Measurements from ENCODE around the gene RGL3. TPM values are rescaled to one million over a fixed set of nuclear protein-coding genes. Genes with fewer than 3 reads are reported as not detected.
A peak's percentile ranks its signal among the peaks of the same experiment; 100 is the strongest.

The RGL3 gene
- total and polyA plus RNA-seq, 9 of the 15 experiments (the other 6 are each of a cell fraction or from before 2014, with no cell fraction given) = 0.12 to 0.61 (median 0.32) TPM; not detected in 4

- TF ChIP-seq ZNF263 (CRISPR knock-in tag; IDR thresholded peaks at IDR 0.05; ENCODE audit: borderline replicate concordance) = no peak
- peak; percentile 77 to 88; a peak in 3 of 4 replicates for TF ChIP-seq TRIM24 (IDR thresholded peaks at IDR 0.05)
- no peak for TF ChIP-seq CEBPZ (IDR thresholded peaks at IDR 0.05; ENCODE audit: borderline replicate concordance, low read depth, low read length)
- no peak for TF ChIP-seq ZNF639 (CRISPR knock-in tag; conservative IDR thresholded peaks at IDR 0.05 in 1 of 2, IDR thresholded peaks at IDR 0.05 in 1 of 2)
- no peak for TF ChIP-seq CSDE1 (IDR thresholded peaks at IDR 0.05)
- TF ChIP-seq ZNF347 (CRISPR knock-in tag; IDR thresholded peaks at IDR 0.05; ENCODE audit: low read depth) = no peak
- no peak for TF ChIP-seq ZNF282 (CRISPR knock-in tag; IDR thresholded peaks at IDR 0.05)
- TF ChIP-seq CHCHD3 (CRISPR knock-in tag; IDR thresholded peaks at IDR 0.05) = no peak
- no peak for TF ChIP-seq WHSC1 (IDR thresholded peaks at IDR 0.05; ENCODE audit: low read length)
- no peak for TF ChIP-seq RBM15 (IDR thresholded peaks at IDR 0.05; ENCODE audit: insufficient read depth, low read length)
- TF ChIP-seq CUX1 (CRISPR knock-in tag; IDR thresholded peaks at IDR 0.05) = no peak
- TF ChIP-seq SNRNP70 (optimal IDR thresholded peaks at IDR 0.05; ENCODE audit: low read depth, low read length) = no peak
- TF ChIP-seq SMAD2 (IDR thresholded peaks at IDR 0.05; ENCODE audit: low read depth, low read length) = no peak
- TF ChIP-seq MXD1 (CRISPR knock-in tag; IDR thresholded peaks at IDR 0.05; ENCODE audit: borderline replicate concordance, poor library complexity, severe bottlenecking) = no peak
- 0 out of 2 replicates have a peak, but pooled peaks have one; percentile 26 for TF ChIP-seq DIDO1 (tag; IDR thresholded peaks at IDR 0.05; ENCODE audit: low read depth)
- no peak for TF ChIP-seq GATAD2B (IDR thresholded peaks at IDR 0.05; ENCODE audit: borderline replicate concordance)
Observed at GRCh38 chr19:11401808-11402543, 17.1 kb downstream of the RGL3 start (continued).
